ENCODE data around the gene CFAP74. TPM values are rescaled to one million over a fixed set of nuclear protein-coding genes. Genes with fewer than 3 reads are reported as not detected.

The CFAP74 gene
- total RNA-seq, 1 donor from 2014 or later = not detected

- DNase-seq (ENCODE audit: extremely low read depth, low read depth, low spot score) = no peak
These were observed 37.7 kb upstream of the CFAP74 start for GRCh38 chr1:2041305-2041704.

GRCh38 chr1:2039251-2039650 lies 35.7 kb upstream of the CFAP74 start:
- DNase-seq (ENCODE audit: extremely low read depth, low read depth, low spot score) = no peak

GRCh38 chr1:2038229-2038628 lies 34.6 kb upstream of the CFAP74 start:
- DNase-seq (ENCODE audit: extremely low read depth, low read depth, low spot score) = no peak

- no peak for DNase-seq (ENCODE audit: extremely low read depth, low read depth, low spot score)
These were observed 33.9 kb upstream of the CFAP74 start for GRCh38 chr1:2037314-2037979.

GRCh38 chr1:2036287-2036686 lies 32.7 kb upstream of the CFAP74 start:
- DNase-seq (ENCODE audit: extremely low read depth, low read depth, low spot score) = no peak

GRCh38 chr1:2033165-2033564 lies 29.6 kb upstream of the CFAP74 start:
- DNase-seq (ENCODE audit: extremely low read depth, low read depth, low spot score) = no peak

GRCh38 chr1:2032737-2033136 lies 29.2 kb upstream of the CFAP74 start:
- no peak for DNase-seq (ENCODE audit: extremely low read depth, low read depth, low spot score)

- DNase-seq (ENCODE audit: extremely low read depth, low read depth, low spot score) = no peak
These were observed 28.3 kb upstream of the CFAP74 start for GRCh38 chr1:2031546-2032540.

- no peak for DNase-seq (ENCODE audit: extremely low read depth, low read depth, low spot score)
These were observed 26.7 kb upstream of the CFAP74 start for GRCh38 chr1:2030076-2030871.

GRCh38 chr1:2029561-2029960 lies 26.0 kb upstream of the CFAP74 start:
- no peak for DNase-seq (ENCODE audit: extremely low read depth, low read depth, low spot score)

- no peak for DNase-seq (ENCODE audit: extremely low read depth, low read depth, low spot score)
These were observed 25.4 kb upstream of the CFAP74 start for GRCh38 chr1:2028870-2029560.

- no peak for DNase-seq (ENCODE audit: extremely low read depth, low read depth, low spot score)
These were observed 24.5 kb upstream of the CFAP74 start for GRCh38 chr1:2027961-2028583.

GRCh38 chr1:2025491-2025981 lies 21.9 kb upstream of the CFAP74 start:
- no peak for DNase-seq (ENCODE audit: extremely low read depth, low read depth, low spot score)

GRCh38 chr1:2024887-2025286 lies 21.3 kb upstream of the CFAP74 start:
- no peak for DNase-seq (ENCODE audit: extremely low read depth, low read depth, low spot score)

GRCh38 chr1:2024451-2024850 lies 20.9 kb upstream of the CFAP74 start:
- DNase-seq (ENCODE audit: extremely low read depth, low read depth, low spot score) = no peak

- DNase-seq (ENCODE audit: extremely low read depth, low read depth, low spot score) = no peak
These were observed 19.6 kb upstream of the CFAP74 start for GRCh38 chr1:2023187-2023586.

- no peak for DNase-seq (ENCODE audit: extremely low read depth, low read depth, low spot score)
These were observed 18.6 kb upstream of the CFAP74 start for GRCh38 chr1:2022063-2022770.

- DNase-seq (ENCODE audit: extremely low read depth, low read depth, low spot score) = no peak
These were observed 18.0 kb upstream of the CFAP74 start for GRCh38 chr1:2021550-2021949.

GRCh38 chr1:2020310-2020655 lies 16.7 kb upstream of the CFAP74 start:
- no peak for DNase-seq (ENCODE audit: extremely low read depth, low read depth, low spot score)

All from glomerular endothelial cell (primary cell).